Large intestine (tissue), 3 donors: ENCODE results near the gene BIRC7. TPM values are rescaled to one million over a fixed set of nuclear protein-coding genes. Genes with fewer than 3 reads are reported as not detected.
A peak's percentile ranks its signal among the peaks of the same experiment; 100 is the strongest.

Experiments
- DNase-seq, 2 donors: peaks; one replicate each; pipeline versions ENCODE4 v3.0.0 to v3.0.0-alpha.2; 2013
- H3K27ac ChIP-seq: one replicate; pipeline ENCODE4 v1.5.1; 2013; ENCODE audit warnings: low read length
- H3K27me3 ChIP-seq: 2 replicates; pipeline ENCODE4 v1.6.1; 2013; ENCODE audit warnings: low read length; ENCODE audit not compliant: control insufficient read depth, insufficient read depth
- H3K36me3 ChIP-seq: 2 replicates; pipeline ENCODE4 v1.6.1; 2013; ENCODE audit warnings: low read length; ENCODE audit not compliant: control insufficient read depth, insufficient read depth
- H3K4me1 ChIP-seq: one replicate; pipeline ENCODE4 v1.6.1; 2013; ENCODE audit warnings: low read length; ENCODE audit not compliant: control insufficient read depth, insufficient read depth
- H3K4me3 ChIP-seq: one replicate; pipeline ENCODE4 v1.5.1; 2013; ENCODE audit warnings: low read length
- H3K9me3 ChIP-seq: one replicate; pipeline ENCODE4 v1.6.1; 2013; ENCODE audit warnings: mild to moderate bottlenecking, low read depth, low read length, moderate library complexity; ENCODE audit not compliant: control insufficient read depth
- WGBS: methylation state at CpG from one replicate; pipeline ENCODE4 v1.1.5; 2013; ENCODE audit warnings: low lambda C conversion rate; ENCODE audit not compliant: insufficient coverage; 5-methylcytosine and 5-hydroxymethylcytosine counted together
- polyA plus RNA-seq: library from polyadenylated mRNA; unstranded; fragments of 120-200 nt; gene quantifications from one replicate; pipeline ENCODE4 v1.2.1, GENCODE V29; 2013

The BIRC7 gene
- polyA plus RNA-seq, 1 donor, result 2.6 TPM

- H3K4me1 ChIP-seq, result peaks cover 2% of the 10 kb centered on the region
- WGBS, result no CpG with 5 or more reads among the region's 38 CpGs
- DNase-seq, result no peak
- H3K27me3 ChIP-seq, result no peaks in the 10 kb centered on the region
- no peaks in the 10 kb centered on the region for H3K9me3 ChIP-seq
- H3K36me3 ChIP-seq, result peaks cover 83% of the 10 kb centered on the region
- no peak overlapping the region for H3K4me3 ChIP-seq
- H3K27ac ChIP-seq, result no peak overlapping the region
Observed at GRCh38 chr20:63281742-63282665, 46.3 kb downstream of the BIRC7 start.

GRCh38 chr20:63282946-63283345, 47.2 kb downstream of the BIRC7 start:
- no peak for DNase-seq
- Histone ChIP-seq H3K27ac (no peak overlapping the region), H3K27me3 (no peaks in the 10 kb centered on the region), H3K4me3 (no peak overlapping the region), H3K9me3 (no peaks in the 10 kb centered on the region), H3K36me3 (peaks cover 83% of the 10 kb centered on the region), H3K4me1 (peaks cover 2% of the 10 kb centered on the region)
- no CpG with 5 or more reads among the region's 17 CpGs for WGBS

- no CpG with 5 or more reads among the region's 33 CpGs for WGBS
- H3K36me3 ChIP-seq, result peaks cover 80% of the 10 kb centered on the region
Observed at GRCh38 chr20:63283397-63284082, 47.8 kb downstream of the BIRC7 start.

DNA sequence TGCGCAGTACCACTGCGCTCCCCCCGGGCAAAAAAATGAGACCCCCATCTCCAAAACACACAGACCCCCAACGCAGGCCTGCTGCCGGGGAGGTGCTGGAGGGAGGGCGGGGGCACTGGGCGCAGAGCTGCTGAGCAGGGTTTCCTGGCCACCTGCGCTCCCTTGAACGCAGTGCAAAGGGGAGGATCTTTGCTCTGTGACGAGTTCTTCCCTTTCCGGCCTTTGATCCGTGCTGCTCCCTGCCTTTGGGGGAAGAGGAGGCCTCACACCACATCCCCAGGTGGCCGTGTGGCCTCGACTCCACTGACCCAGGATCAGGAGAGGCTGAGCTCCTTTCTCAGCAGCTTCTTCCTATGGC, 48.4 kb downstream of the BIRC7 start:
- no peaks in the 10 kb centered on the region for H3K27me3 ChIP-seq
- H3K4me3 ChIP-seq, result no peak overlapping the region
- no CpG with 5 or more reads among the region's 14 CpGs for WGBS
- no peak overlapping the region for H3K27ac ChIP-seq
- H3K9me3 ChIP-seq, result no peaks in the 10 kb centered on the region
- H3K4me1 ChIP-seq, result peaks cover 2% of the 10 kb centered on the region
- H3K36me3 ChIP-seq, result peaks cover 80% of the 10 kb centered on the region
- DNase-seq, result peak in 1 of 2 donors; percentile 70

More at GRCh38 chr20:63283397-63284082, 47.8 kb downstream of the BIRC7 start:
- Histone ChIP-seq H3K4me1 (peaks cover 2% of the 10 kb centered on the region), H3K27ac (no peak overlapping the region), H3K9me3 (no peaks in the 10 kb centered on the region), H3K27me3 (no peaks in the 10 kb centered on the region), H3K4me3 (no peak overlapping the region)
- DNase-seq, result no peak

DNA sequence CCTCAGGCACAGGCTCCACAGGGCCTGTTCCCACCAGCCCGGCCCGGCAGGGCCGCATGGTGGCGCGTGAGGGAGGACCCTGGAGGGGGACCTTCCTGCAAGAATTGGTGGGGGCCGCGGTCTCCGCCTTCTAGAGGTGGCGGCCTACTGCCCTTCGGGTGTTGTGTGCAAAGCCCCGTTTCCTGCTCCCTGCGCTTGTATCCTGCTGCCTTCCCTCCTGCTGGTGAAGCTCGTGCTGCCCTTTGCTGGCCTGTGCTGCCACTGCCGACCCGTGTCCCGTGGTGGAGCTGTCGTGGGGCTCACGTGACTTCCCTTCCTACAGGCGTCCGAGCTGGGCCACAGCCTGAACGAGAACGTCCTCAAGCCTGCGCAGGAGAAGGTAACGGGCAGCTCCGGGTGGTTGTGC, 48.8 kb downstream of the BIRC7 start:
- Histone ChIP-seq H3K27me3 (no peaks in the 10 kb centered on the region), H3K4me3 (no peak overlapping the region), H3K9me3 (no peaks in the 10 kb centered on the region), H3K4me1 (peaks cover 2% of the 10 kb centered on the region), H3K36me3 (peaks cover 78% of the 10 kb centered on the region), H3K27ac (no peak overlapping the region)
- WGBS, result no CpG with 5 or more reads among the region's 25 CpGs
- DNase-seq, result no peak

- peaks cover 2% of the 10 kb centered on the region for H3K4me1 ChIP-seq
- no peaks in the 10 kb centered on the region for H3K9me3 ChIP-seq
- no peaks in the 10 kb centered on the region for H3K27me3 ChIP-seq
- WGBS, result no CpG with 5 or more reads among the region's 13 CpGs
- DNase-seq, result no peak
- H3K36me3 ChIP-seq, result peaks cover 73% of the 10 kb centered on the region
- no peak overlapping the region for H3K27ac ChIP-seq
- no peak overlapping the region for H3K4me3 ChIP-seq
Observed at GRCh38 chr20:63284981-63285524, 49.3 kb downstream of the BIRC7 start.

GRCh38 chr20:63285636-63286615, 50.2 kb downstream of the BIRC7 start:
- no peak for DNase-seq
- peaks cover 64% of the 10 kb centered on the region for H3K36me3 ChIP-seq
- H3K9me3 ChIP-seq, result no peaks in the 10 kb centered on the region
- no peak overlapping the region for H3K27ac ChIP-seq
- peaks cover 2% of the 10 kb centered on the region for H3K4me1 ChIP-seq
- H3K4me3 ChIP-seq, result no peak overlapping the region
- no CpG with 5 or more reads among the region's 44 CpGs for WGBS
- no peaks in the 10 kb centered on the region for H3K27me3 ChIP-seq

GRCh38 chr20:63286781-63287696, 51.3 kb downstream of the BIRC7 start:
- H3K4me1 ChIP-seq, result peaks cover 2% of the 10 kb centered on the region
- H3K27me3 ChIP-seq, result no peaks in the 10 kb centered on the region
- no peak overlapping the region for H3K27ac ChIP-seq
- H3K9me3 ChIP-seq, result no peaks in the 10 kb centered on the region
- WGBS, result no CpG with 5 or more reads among the region's 23 CpGs
- peaks cover 56% of the 10 kb centered on the region for H3K36me3 ChIP-seq
- H3K4me3 ChIP-seq, result no peak overlapping the region
- no peak for DNase-seq
